DMS153 treated with DMSO at 0.1 percent for 48 hours (cell line): ENCODE data around the gene CNTN2.

Experiments used
- DNase-seq: peaks from one replicate; lab custom pipeline; 2025; ENCODE audit not compliant: unreplicated experiment; lab: John Stamatoyannopoulos, UW

The CNTN2 gene

GRCh38 chr1:205111354-205111753, 68.3 kb downstream of the CNTN2 start:
- no peak for DNase-seq

GRCh38 chr1:205118752-205119151, 75.7 kb downstream of the CNTN2 start:
- no peak for DNase-seq

- peak; percentile 97 for DNase-seq
Measured at GRCh38 chr1:205121660-205122488, 78.9 kb downstream of the CNTN2 start, which contains the start of gene RBBP5. RBBP5 (minus strand) TSS chr1:205121978; CDS start chr1:205121873, 105 bp downstream.

GRCh38 chr1:205122489-205122882, 79.5 kb downstream of the CNTN2 start:
- no peak for DNase-seq

GRCh38 chr1:205124726-205125125, 81.7 kb downstream of the CNTN2 start:
- no peak for DNase-seq

- DNase-seq: no peak
Measured at GRCh38 chr1:205127646-205128045, 84.6 kb downstream of the CNTN2 start.
